Esophagus squamous epithelium (tissue), 5 donors: Measurements from ENCODE around the gene CLDN14. TPM values are rescaled to one million over a fixed set of nuclear protein-coding genes. Genes with fewer than 3 reads are reported as not detected.

Source experiments
- DNase-seq: peaks from one replicate; lab custom pipeline; 2025; lab: John Stamatoyannopoulos, UW
- H3K27ac ChIP-seq, 4 donors: fragments of 200-600 bp; sonication (generic); one replicate each; pipeline ENCODE4 v1.5.1; 2016 to 2019; ENCODE audit warnings: mild to moderate bottlenecking in 1 of 4
- H3K27me3 ChIP-seq, 4 donors: fragments of 200-600 bp; sonication (generic); 1 replicate in 3 of 4; 2 replicates in 1 of 4; pipeline versions ENCODE4 v1.5.1 to v1.6.0; 2017 to 2021; ENCODE audit warnings: antibody characterized with exemption in 1 of 4
- H3K36me3 ChIP-seq, 3 donors: fragments of 200-600 bp; sonication (generic); one replicate each; pipeline ENCODE4 v1.5.1; 2016 to 2019
- H3K4me1 ChIP-seq, 3 donors: fragments of 200-600 bp; sonication (generic); one replicate each; pipeline ENCODE4 v1.5.1; 2017 to 2019
- H3K4me3 ChIP-seq, 4 donors: fragments of 200-600 bp; sonication (generic); 1 replicate in 3 of 4; 2 replicates in 1 of 4; pipeline ENCODE4 v1.5.1; 2016 to 2019; ENCODE audit warnings: mild to moderate bottlenecking in 2 of 4, moderate library complexity in 1 of 4
- H3K9me3 ChIP-seq, 3 donors: fragments of 200-600 bp; sonication (generic); one replicate each; pipeline ENCODE4 v1.5.1; 2016 to 2019
- POLR2A ChIP-seq, 4 donors: fragments of 450-650 bp; IDR thresholded peaks; one replicate each; pipeline ENCODE4 v1.6.1; 2017; ENCODE audit warnings: antibody characterized with exemption in 4 of 4, mild to moderate bottlenecking in 4 of 4, moderate library complexity in 3 of 4
- WGBS, 2 donors: methylation state at CpG; one replicate each; pipeline ENCODE4 v1.1.5; 2018; 5-methylcytosine and 5-hydroxymethylcytosine counted together
- intact Hi-C: fragments of 100-400 bp; cut with DNase I; formaldehyde crosslinking; loops from one replicate; pipeline ENCODE4 v1.15.0; 2022
- total RNA-seq, 4 donors: library from RNA; depleted of rRNA; stranded (reverse); fragments of >200 nt; gene quantifications; one replicate each; pipeline ENCODE4 v1.1.0, GENCODE V29; 2016
- TF ChIP-seq, protein P1 (sequence below), 6 experiments: fragments of 450-650 bp in 4 of 6; fragments of 200-600 bp in 2 of 6; sonication (generic) in 2 of 6; IDR thresholded peaks; one replicate each; pipeline ENCODE4 v1.5.1; 2016 to 2019; ENCODE audit warnings: antibody characterized with exemption in 6 of 6, mild to moderate bottlenecking in 4 of 6, moderate library complexity in 4 of 6
- donor health status: DM: yes; HTN: yes; CAD: no.

Gene CLDN14
- total RNA-seq, 4 donors from 2014 or later: not detected

DNA sequence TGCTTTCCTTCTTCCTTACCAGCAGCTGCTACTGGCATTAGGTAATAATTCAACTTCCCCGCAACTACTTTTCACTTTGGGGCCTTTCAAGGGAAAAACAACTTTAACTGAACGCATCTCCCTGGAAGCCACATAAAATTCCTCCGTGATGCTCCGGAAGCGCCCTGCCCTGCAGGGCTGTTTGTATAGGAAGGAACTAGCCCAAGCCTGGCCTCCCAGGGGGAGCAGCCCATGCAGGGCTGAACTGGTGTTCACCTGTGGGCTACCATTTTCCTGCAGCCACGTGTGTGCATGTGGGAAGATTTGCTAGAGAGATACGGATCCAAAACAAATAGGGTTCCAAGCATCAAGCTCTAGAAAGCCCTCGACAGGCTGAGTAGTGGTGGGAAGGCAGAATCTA, 14.4 kb downstream of the CLDN14 start:
- no peak overlapping the region for H3K27ac ChIP-seq
- peaks cover 0 to 16% (median 5%) of the 10 kb centered on the region in 3 donors for H3K4me1 ChIP-seq
- TF ChIP-seq, protein P1, sequence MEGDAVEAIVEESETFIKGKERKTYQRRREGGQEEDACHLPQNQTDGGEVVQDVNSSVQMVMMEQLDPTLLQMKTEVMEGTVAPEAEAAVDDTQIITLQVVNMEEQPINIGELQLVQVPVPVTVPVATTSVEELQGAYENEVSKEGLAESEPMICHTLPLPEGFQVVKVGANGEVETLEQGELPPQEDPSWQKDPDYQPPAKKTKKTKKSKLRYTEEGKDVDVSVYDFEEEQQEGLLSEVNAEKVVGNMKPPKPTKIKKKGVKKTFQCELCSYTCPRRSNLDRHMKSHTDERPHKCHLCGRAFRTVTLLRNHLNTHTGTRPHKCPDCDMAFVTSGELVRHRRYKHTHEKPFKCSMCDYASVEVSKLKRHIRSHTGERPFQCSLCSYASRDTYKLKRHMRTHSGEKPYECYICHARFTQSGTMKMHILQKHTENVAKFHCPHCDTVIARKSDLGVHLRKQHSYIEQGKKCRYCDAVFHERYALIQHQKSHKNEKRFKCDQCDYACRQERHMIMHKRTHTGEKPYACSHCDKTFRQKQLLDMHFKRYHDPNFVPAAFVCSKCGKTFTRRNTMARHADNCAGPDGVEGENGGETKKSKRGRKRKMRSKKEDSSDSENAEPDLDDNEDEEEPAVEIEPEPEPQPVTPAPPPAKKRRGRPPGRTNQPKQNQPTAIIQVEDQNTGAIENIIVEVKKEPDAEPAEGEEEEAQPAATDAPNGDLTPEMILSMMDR (IDR thresholded peaks at IDR 0.05): no peak
- TF ChIP-seq POLR2A (IDR thresholded peaks at IDR 0.05): no peak
- H3K27me3 ChIP-seq: peaks cover 0 to 46% (median 0%) of the 10 kb centered on the region in 4 donors
- intact Hi-C loops: no loop called here
- H3K4me3 ChIP-seq: no peak overlapping the region
- no peak for DNase-seq
- H3K36me3 ChIP-seq: no peaks in the 10 kb centered on the region
- WGBS, 2 donors: 29 to 35% methylated on average over 6 to 7 of the region's 8 CpGs
- no peaks in the 10 kb centered on the region for H3K9me3 ChIP-seq

DNA sequence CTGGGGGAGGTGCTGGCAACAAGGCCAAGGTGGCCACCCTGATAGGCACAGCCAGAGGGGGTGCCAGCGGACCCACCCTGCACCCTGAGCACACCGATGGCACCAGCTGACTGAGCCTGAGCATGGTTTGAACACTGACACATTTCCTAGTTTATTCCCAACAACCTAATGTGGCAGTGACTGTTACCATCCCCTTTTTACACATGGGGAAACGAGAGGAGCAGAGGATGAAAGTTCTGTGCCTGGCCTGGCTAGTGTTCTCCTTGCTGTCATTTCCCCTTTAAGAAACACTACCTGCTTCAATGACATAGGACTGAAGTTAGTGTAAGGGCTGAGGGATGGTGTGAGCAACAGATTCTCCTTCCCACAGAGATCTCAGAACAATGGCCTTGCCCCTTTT, 15.3 kb downstream of the CLDN14 start:
- DNase-seq: no peak

DNA sequence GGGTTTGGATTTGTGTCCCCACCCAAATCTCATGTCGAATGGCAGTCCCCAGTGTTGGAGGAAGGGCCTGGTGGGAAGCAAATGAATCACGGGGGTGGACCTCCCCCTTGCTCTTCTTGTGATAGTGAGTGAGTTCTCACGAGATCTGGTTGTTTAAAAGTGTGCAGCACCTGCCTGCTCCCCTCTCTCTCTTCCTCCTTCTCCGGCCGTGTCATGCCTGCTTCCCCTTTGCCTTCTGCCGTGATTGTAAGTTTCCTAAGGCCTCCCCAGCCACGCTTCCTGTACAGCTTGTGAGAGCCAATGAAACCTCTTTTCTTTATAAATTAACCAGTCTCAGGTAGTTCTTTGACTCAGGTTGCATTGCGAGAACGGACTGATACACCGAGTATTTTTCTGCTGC, 15.9 kb downstream of the CLDN14 start:
- intact Hi-C loops: no loop called here
- 68 to 73% methylated on average over 10 of the region's 10 CpGs for WGBS, 2 donors
- no peaks in the 10 kb centered on the region for H3K9me3 ChIP-seq
- no peak overlapping the region for H3K27ac ChIP-seq
- no peak for DNase-seq
- no peak overlapping the region for H3K4me3 ChIP-seq
- H3K4me1 ChIP-seq: peaks cover 0 to 16% (median 5%) of the 10 kb centered on the region in 3 donors
- TF ChIP-seq, protein P1 (IDR thresholded peaks at IDR 0.05): no peak
- H3K27me3 ChIP-seq: peaks cover 0 to 46% (median 0%) of the 10 kb centered on the region in 4 donors
- no peaks in the 10 kb centered on the region for H3K36me3 ChIP-seq

More for the DNA sequence above, 15.3 kb downstream of the CLDN14 start:
- H3K36me3 ChIP-seq: no peaks in the 10 kb centered on the region
- peaks cover 0 to 46% (median 0%) of the 10 kb centered on the region in 4 donors for H3K27me3 ChIP-seq
- 78 to 100% methylated on average over 1 to 3 of the region's 3 CpGs for WGBS, 2 donors
- no peak overlapping the region for H3K27ac ChIP-seq
- no peaks in the 10 kb centered on the region for H3K9me3 ChIP-seq
- no peak for TF ChIP-seq POLR2A (IDR thresholded peaks at IDR 0.05)
- TF ChIP-seq, protein P1 (IDR thresholded peaks at IDR 0.05): no peak
- no peak overlapping the region for H3K4me3 ChIP-seq
- H3K4me1 ChIP-seq: peaks cover 0 to 16% (median 5%) of the 10 kb centered on the region in 3 donors
- intact Hi-C loops: no loop called here

DNA sequence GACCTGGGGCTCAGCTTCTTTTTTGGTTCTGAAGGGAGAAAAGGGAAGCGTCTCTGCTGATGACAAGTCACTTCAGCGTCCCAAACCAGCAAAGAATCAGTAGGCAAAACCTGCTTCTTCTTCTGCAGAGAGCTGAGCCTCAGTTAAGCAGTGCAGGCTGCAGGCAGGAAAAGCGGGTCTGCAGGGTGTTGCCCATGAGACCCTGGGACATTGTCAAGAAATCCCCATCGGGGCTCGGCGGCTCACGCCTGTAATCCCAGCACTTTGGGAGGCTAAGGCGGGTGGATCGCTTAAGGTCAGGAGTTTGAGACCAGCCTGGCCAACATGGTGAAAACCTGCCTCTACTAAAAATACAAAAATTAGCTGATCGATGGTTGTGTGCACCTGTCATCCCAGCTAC, 16.7 kb downstream of the CLDN14 start:
- DNase-seq: no peak
- H3K4me1 ChIP-seq: peaks cover 0 to 16% (median 5%) of the 10 kb centered on the region in 3 donors
- intact Hi-C loops: no loop called here
- WGBS, 2 donors: 79 to 94% methylated on average over 5 to 6 of the region's 10 CpGs
- peaks cover 0 to 46% (median 0%) of the 10 kb centered on the region in 4 donors for H3K27me3 ChIP-seq
- TF ChIP-seq, protein P1 (IDR thresholded peaks at IDR 0.05): no peak
- no peak for TF ChIP-seq POLR2A (IDR thresholded peaks at IDR 0.05)
- no peaks in the 10 kb centered on the region for H3K9me3 ChIP-seq
- no peak overlapping the region for H3K4me3 ChIP-seq
- no peaks in the 10 kb centered on the region for H3K36me3 ChIP-seq
- H3K27ac ChIP-seq: no peak overlapping the region

DNA sequence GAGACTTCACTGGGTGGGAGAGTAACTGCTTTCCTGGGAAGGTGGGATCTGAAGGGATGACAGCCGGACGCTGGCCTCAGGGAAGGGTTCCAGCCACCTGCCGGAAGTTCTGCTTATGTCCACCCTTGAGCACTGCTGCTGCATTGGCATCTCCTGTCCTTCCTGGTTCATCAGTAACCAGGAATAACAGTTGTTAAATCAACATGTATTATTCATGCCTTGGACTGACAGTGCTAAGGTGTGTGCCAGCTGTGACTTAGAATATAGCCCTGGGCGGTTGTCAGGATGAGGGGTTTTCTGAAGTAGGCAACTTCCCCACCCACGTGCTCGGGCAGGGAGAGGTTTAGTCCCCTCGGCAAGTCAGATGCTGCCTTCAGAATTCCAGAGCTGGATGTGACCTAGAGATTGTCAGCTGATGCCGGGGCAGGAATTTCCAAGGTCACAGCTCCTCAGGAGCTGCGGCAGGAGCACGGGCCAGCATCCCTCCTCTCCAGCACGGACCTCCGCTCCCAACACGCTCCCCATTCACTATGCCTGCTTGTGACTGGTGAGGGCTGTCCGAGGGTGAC, 17.9 kb downstream of the CLDN14 start:
- no peak overlapping the region for H3K27ac ChIP-seq
- H3K4me3 ChIP-seq: no peak overlapping the region
- H3K27me3 ChIP-seq: peaks cover 0 to 46% (median 0%) of the 10 kb centered on the region in 4 donors
- DNase-seq: no peak
- no peaks in the 10 kb centered on the region for H3K9me3 ChIP-seq
- intact Hi-C loops: no loop called here
- 28 to 48% methylated on average over 8 to 11 of the region's 14 CpGs for WGBS, 2 donors
- H3K36me3 ChIP-seq: no peaks in the 10 kb centered on the region
- TF ChIP-seq, protein P1 (IDR thresholded peaks at IDR 0.05): peak in 1 of 6 experiments; percentile 10
- TF ChIP-seq POLR2A (IDR thresholded peaks at IDR 0.05): no peak
- peaks cover 0 to 16% (median 5%) of the 10 kb centered on the region in 3 donors for H3K4me1 ChIP-seq
